ENCODE measurements around the gene BMP4. TPM values are rescaled to one million over a fixed set of nuclear protein-coding genes. Genes with fewer than 3 reads are reported as not detected.
"Not testable (repeated sequence)": the region's sequence is repeated elsewhere in the genome, so short reads cannot be mapped to it uniquely, and the experiment has no call there.

The BMP4 gene
- total RNA-seq: not detected

DNA sequence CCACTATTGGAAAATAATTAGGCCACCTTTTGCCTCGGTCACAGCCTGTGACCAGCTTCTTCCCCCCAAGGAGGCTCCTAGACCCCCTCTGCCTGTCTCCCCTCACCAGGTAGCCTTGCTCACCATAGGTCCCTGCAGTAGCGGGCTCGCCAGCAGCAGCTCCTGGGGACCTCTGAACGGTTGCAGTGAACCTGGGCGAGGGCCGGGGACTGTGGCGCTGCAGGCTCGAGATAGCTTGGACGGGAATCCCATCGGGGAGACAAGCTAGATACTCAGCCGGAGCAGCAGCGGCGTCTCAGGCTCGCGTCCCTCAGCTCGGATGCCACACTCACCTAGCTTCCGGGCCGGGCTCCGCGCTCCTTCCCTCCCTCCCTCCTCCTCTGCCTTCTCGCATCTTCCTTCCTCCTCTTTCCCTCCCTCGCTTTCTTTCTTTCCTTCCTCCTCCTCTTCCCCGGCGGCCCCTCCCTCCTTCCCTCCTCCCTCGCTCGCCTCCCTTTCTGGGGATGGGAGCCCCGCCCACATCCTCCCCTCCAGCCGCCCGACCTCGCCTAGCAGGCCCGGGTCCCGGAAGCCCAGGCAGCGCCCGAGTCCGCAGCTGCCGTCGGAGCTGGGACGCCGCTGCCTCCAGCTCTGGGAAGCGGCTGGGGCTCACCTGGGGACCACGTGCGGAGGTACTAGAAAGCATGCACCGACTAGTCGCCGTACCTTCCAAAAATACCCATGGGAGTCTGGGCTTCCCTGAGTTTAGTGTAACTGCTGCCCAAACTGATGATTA is at the start of gene BMP4:
TSS of gene BMP4 (minus strand) at position 399 of the 775 bp plus-strand sequence. CDS start 4,603 bp downstream, outside the sequence.
- intact Hi-C loops (cut with DNase I, micrococcal nuclease): no loop called here
- no peak within 1 kb of the TSS for H3K27ac Mint-ChIP-seq
- POLR2A ChIA-PET: no interaction called here

DNA sequence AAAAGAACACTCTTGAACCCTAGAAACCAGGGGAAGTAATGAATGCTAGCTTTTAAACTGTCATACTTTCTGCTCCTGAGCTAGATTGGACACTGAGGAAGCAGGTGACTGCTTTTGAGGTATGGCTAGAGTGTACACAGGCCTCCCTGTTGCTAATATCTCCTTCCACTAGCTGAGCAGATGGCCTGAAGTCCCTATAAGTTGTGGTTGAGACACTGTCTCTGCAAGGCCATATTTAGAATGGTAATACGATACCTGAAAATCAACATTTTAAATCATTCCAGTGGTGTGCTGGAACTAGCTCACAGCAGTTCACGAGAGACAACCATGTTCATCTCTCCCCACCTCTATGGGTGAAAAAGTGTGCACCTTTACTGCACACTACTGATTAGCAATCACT is 46.4 kb upstream of the BMP4 start:
- Mint-ChIP-seq H3K27ac (no peak overlapping the region), H3K4me1 (no peaks in the 10 kb centered on the region), H3K36me3 (ENCODE audit: low read depth) (no peaks in the 10 kb centered on the region), H3K9me3 (ENCODE audit: low read depth) (peaks cover 4% of the 10 kb centered on the region), H3K27me3 (no peaks in the 10 kb centered on the region), H3K4me3 (no peak overlapping the region)
- ChIA-PET CTCF (interaction anchor here (0.6 kb wide), 1 partner anchor 35 kb away, joined by 3 read pairs; no protein-coding TSS in a partner anchor), POLR2A (no interaction called here)
- no peak for DNase-seq
- intact Hi-C loops (cut with DNase I, micrococcal nuclease): no loop called here
- no peak for ATAC-seq

More for the DNA sequence above, at the start of gene BMP4:
- peaks cover 60% of the 10 kb centered on the region for H3K27me3 Mint-ChIP-seq
- H3K9me3 Mint-ChIP-seq (ENCODE audit: low read depth): no peaks in the 10 kb centered on the region
- H3K36me3 Mint-ChIP-seq (ENCODE audit: low read depth): no peaks in the 10 kb centered on the region
- H3K4me3 Mint-ChIP-seq: peak within 1 kb of the TSS; percentile 34
- H3K4me1 Mint-ChIP-seq: peaks cover 35% of the 10 kb centered on the region
- peak; percentile 54 for DNase-seq
- ATAC-seq: peak; percentile 51
- CTCF ChIA-PET: interaction anchor here (0.5 to 2.3 kb wide), 2 partner anchors 10 to 19 kb away, joined by 3 to 5 read pairs; no protein-coding TSS in a partner anchor

DNA sequence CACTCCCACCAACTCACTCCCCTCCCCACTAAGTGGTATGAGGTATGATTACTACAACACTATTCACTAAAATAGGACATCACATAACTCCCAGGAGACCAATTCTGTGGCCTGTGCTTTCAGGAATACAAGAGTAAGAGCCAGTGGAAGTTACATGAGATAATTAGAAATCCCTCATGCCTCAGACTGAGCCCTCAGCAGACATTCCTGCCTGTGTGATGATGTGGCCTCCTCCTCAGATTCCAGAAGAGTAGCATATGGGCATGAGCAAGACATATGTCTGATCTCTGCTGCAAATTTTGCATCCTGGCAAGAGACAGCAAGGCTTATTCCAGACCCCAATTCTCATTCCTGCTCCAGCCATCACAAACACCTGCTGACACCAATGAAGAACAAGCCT is 46.0 kb upstream of the BMP4 start:
- H3K27me3 Mint-ChIP-seq: no peaks in the 10 kb centered on the region

DNA sequence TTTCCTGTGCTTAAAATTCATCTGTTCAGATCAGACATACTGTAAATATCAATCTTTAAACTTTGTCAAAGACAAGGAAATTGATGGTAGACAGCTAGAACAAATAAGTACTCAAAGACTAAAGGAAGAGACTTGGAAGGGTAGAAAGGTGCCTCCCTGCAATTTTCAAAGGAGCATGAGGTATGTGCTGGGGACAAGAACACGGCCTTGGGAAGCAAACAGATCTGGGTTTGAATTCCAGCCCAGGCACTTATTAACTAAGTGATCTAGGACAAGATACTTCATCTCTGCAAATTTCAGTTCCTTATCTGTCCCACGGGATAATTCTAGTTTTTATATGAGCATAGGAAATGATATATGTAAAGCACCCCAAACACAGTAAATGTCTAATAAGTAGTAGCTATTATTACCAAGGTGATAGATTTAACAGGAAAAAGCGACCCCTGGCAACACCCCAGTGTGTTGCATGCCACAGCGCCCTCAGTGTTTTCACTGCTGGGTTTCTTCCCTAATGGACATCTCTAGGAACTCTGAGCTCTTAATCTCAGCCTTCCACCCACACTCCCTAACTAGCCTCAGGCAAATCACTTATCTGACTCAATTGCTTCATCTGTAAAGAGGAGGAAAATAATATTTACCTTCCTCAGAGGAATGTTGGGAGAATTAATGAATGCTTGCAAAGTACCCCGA is 44.7 kb upstream of the BMP4 start:
- H3K4me1 Mint-ChIP-seq: no peaks in the 10 kb centered on the region
- intact Hi-C loops (cut with DNase I, micrococcal nuclease): no loop called here
- CTCF ChIA-PET: no interaction called here
- H3K36me3 Mint-ChIP-seq (ENCODE audit: low read depth): no peaks in the 10 kb centered on the region
- no peak overlapping the region for H3K4me3 Mint-ChIP-seq
- H3K27me3 Mint-ChIP-seq: no peaks in the 10 kb centered on the region
- DNase-seq (no peak), ATAC-seq (no peak)
- peaks cover 4% of the 10 kb centered on the region for H3K9me3 Mint-ChIP-seq (ENCODE audit: low read depth)
- POLR2A ChIA-PET: no interaction called here
- no peak overlapping the region for H3K27ac Mint-ChIP-seq

More for the DNA sequence above, 46.0 kb upstream of the BMP4 start:
- no peak for ATAC-seq
- H3K36me3 Mint-ChIP-seq (ENCODE audit: low read depth): no peaks in the 10 kb centered on the region
- H3K4me3 Mint-ChIP-seq: no peak overlapping the region
- no peak for DNase-seq
- peaks cover 4% of the 10 kb centered on the region for H3K9me3 Mint-ChIP-seq (ENCODE audit: low read depth)
- ChIA-PET CTCF (no interaction called here), POLR2A (no interaction called here)
- no peaks in the 10 kb centered on the region for H3K4me1 Mint-ChIP-seq
- intact Hi-C loops (cut with DNase I, micrococcal nuclease): no loop called here
- H3K27ac Mint-ChIP-seq: no peak overlapping the region

DNA sequence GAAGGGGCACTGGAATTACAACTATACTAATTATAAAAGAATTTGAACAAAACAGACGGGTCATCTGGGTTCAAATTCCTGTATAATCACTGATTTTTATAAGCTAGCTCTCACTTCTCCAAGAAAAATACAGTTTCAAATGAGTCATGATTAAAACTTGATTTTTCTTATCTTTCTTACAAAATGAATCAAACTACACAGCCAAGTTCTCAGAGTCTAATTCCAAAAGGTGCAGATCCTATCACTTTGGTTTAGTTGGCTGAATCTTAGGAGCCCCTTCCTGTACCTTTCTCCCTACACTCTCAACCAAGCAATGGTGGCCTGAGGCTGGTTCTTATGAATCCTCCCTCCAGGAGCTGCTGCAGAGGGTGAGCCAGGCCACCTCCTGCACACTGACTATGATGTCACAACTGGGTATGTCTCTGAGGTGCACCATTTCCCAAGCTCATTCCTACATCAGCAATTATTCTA is 43.8 kb upstream of the BMP4 start:
- no peak for ATAC-seq
- H3K4me1 Mint-ChIP-seq: no peaks in the 10 kb centered on the region
- intact Hi-C loops (cut with DNase I, micrococcal nuclease): no loop called here
- H3K4me3 Mint-ChIP-seq: no peak overlapping the region
- no peaks in the 10 kb centered on the region for H3K27me3 Mint-ChIP-seq
- CTCF ChIA-PET: interaction anchor here (0.6 kb wide), 1 partner anchor 45 kb away, joined by 3 read pairs; no protein-coding TSS in a partner anchor
- no peak overlapping the region for H3K27ac Mint-ChIP-seq
- no peaks in the 10 kb centered on the region for H3K36me3 Mint-ChIP-seq (ENCODE audit: low read depth)
- no peak for DNase-seq
- no peaks in the 10 kb centered on the region for H3K9me3 Mint-ChIP-seq (ENCODE audit: low read depth)
- POLR2A ChIA-PET: no interaction called here

DNA sequence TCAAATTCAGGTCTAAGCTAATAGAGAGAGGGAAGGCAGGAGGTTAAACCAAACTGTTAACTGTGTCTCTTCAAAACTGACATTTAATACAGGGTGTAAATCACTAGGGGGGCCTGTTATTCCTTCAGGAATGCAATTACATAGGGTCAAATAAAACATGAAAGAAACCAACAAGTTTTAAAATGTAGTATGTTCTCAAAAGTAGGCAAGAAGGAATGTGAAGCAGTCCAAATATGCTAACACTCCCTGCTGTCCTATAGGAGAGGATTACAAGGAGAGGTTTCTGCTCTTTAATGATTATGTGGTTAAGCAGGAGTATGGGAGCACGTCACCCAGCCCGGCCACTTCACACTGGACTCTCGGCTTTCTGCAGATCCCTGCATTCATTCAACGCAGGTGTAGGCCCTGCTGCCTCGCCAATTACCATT is 42.5 kb upstream of the BMP4 start:
- intact Hi-C loops (cut with DNase I, micrococcal nuclease): no loop called here
- ChIA-PET CTCF (no interaction called here), POLR2A (no interaction called here)
- Mint-ChIP-seq H3K4me1 (no peaks in the 10 kb centered on the region), H3K36me3 (ENCODE audit: low read depth) (no peaks in the 10 kb centered on the region), H3K9me3 (ENCODE audit: low read depth) (no peaks in the 10 kb centered on the region), H3K27ac (no peak overlapping the region), H3K27me3 (no peaks in the 10 kb centered on the region), H3K4me3 (no peak overlapping the region)
- DNase-seq: no peak
- ATAC-seq: no peak

DNA sequence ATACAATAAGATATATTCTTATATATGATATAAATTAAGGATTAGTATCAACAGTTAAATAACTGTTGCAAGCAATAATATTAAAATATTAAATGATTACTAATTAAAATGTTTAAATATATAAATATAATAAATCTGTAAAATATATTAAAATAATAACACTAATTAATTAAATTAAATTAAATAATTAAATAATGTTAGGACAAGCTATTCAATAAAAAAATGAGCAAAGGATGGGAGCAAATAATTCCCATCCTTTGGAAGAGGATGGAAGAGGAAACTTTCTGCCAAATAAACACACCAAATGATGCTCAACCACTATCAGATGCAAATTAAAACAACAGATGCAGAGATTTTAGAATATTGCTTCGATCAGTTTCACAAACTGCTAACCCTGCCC is 39.4 kb upstream of the BMP4 start:
- POLR2A ChIA-PET: no interaction called here
- no peaks in the 10 kb centered on the region for H3K36me3 Mint-ChIP-seq (ENCODE audit: low read depth)
- H3K27ac Mint-ChIP-seq: no peak overlapping the region
- CTCF ChIA-PET: no interaction called here
- intact Hi-C loops (cut with DNase I, micrococcal nuclease): no loop called here
- H3K4me1 Mint-ChIP-seq: no peaks in the 10 kb centered on the region
- H3K27me3 Mint-ChIP-seq: peaks cover 2% of the 10 kb centered on the region
- ATAC-seq (no peak), DNase-seq (no peak)
- H3K4me3 Mint-ChIP-seq: no peak overlapping the region
- H3K9me3 Mint-ChIP-seq (ENCODE audit: low read depth): no peaks in the 10 kb centered on the region

DNA sequence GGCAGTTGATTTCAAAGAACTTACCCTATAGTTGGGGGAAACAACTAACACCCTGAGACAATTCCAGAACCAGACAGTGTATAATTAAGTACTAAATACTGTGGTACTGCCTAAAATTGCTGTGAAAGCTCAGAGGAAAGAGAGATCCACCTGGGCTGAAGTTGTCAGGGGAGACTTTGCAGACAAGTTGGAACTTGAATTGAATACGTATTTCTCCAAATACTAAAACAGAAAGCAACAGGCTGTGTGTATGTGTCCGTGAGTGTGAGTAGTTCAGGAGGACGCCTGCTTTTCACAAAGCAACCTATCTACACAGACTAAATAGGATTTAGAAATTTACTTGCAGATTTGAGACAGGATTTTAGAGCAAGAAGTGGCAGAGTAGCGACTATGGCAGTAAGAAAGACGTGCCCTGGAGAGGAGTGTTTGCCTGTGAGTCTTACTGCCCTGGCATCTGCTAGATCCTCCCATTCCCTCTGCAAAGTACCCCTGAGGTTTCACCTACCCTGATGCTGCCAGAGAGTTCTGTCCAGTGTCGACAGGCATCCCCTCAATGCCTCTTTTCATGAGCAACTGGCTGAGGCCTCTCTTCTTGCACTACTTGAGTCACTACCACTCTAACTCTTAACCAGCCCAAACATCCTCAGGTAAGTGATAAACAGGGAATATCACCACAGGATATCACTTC is 37.4 kb upstream of the BMP4 start:
- no peak for DNase-seq
- H3K9me3 Mint-ChIP-seq (ENCODE audit: low read depth): no peaks in the 10 kb centered on the region
- no peak for ATAC-seq
- CTCF ChIA-PET: no interaction called here
- no peaks in the 10 kb centered on the region for H3K4me1 Mint-ChIP-seq
- H3K36me3 Mint-ChIP-seq (ENCODE audit: low read depth): no peaks in the 10 kb centered on the region
- H3K27ac Mint-ChIP-seq: no peak overlapping the region
- intact Hi-C loops (cut with DNase I, micrococcal nuclease): no loop called here
- H3K4me3 Mint-ChIP-seq: no peak overlapping the region
- H3K27me3 Mint-ChIP-seq: peaks cover 2% of the 10 kb centered on the region
- POLR2A ChIA-PET: no interaction called here

DNA sequence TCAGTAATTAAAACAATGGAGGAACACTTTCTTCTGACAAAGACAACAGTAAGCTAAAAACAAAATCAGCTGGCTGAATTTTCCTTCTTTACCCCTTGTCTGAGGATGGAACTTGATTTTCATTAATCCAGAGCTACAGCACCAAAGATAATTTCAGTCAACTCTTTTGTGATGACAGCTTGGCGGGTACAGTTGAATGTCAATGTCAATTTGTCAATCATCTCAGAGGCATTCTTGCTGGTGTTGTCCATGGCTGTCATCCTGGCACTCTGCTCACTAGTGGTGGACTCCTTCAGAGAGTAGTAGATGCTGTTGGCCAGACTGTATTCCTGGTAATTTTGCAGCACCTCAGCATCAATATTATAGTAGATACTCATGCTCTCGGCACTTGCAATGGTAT is 34.4 kb upstream of the BMP4 start:
- H3K4me1 Mint-ChIP-seq: no peaks in the 10 kb centered on the region
- ATAC-seq (no peak), DNase-seq (no peak)
- intact Hi-C loops (cut with DNase I, micrococcal nuclease): no loop called here
- no peak overlapping the region for H3K27ac Mint-ChIP-seq
- H3K27me3 Mint-ChIP-seq: peaks cover 2% of the 10 kb centered on the region
- no peak overlapping the region for H3K4me3 Mint-ChIP-seq
- POLR2A ChIA-PET: no interaction called here
- CTCF ChIA-PET: no interaction called here
- H3K36me3 Mint-ChIP-seq (ENCODE audit: low read depth): no peaks in the 10 kb centered on the region
- peaks cover 7% of the 10 kb centered on the region for H3K9me3 Mint-ChIP-seq (ENCODE audit: low read depth)

DNA sequence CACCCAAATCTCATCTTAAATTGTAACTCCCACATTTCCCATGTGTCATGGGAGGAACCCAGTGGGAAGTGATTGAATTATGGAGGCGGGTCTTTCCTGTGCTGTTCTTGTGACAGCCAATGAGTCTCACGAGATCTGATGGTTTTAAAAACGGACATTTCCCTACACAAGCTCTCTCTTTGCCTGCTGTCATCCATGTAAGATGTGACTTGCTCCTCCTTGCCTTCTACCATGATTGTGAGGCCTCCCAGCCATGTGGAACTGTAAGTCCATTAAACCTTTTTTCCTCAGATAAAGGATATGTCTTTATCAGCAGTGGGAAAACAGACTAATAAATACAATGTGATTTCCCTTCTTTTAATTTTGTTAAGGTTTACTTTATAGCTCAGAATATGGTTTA is 30.1 kb upstream of the BMP4 start:
- H3K4me3 Mint-ChIP-seq; ATAC-seq; H3K36me3 Mint-ChIP-seq (ENCODE audit: low read depth); POLR2A ChIA-PET; CTCF ChIA-PET; DNase-seq; H3K27ac Mint-ChIP-seq; H3K27me3 Mint-ChIP-seq; intact Hi-C loops (cut with DNase I, micrococcal nuclease); H3K4me1 Mint-ChIP-seq: not testable (repeated sequence)
- peaks cover 22% of the 10 kb centered on the region for H3K9me3 Mint-ChIP-seq (ENCODE audit: low read depth)

DNA sequence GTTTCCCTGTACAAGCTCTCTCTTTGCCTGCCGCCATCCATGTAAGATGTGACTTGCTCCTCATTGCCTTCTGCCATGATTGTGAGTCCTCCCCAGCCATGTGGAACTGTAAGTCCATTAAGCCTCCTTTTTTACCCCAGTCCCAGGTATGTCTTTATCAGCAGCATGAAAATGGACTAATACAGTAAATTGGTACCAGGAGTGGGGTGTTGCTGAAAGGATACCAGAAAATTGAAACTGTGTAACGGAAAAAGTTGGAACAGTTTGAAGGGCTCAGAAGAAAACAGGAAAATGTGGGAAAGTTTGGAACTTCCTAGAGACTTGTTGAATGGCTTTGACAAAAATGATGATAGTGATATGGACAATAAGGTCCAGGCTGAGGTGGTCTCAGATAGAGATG is 28.3 kb upstream of the BMP4 start:
- H3K36me3 Mint-ChIP-seq (ENCODE audit: low read depth); ATAC-seq; CTCF ChIA-PET; H3K4me1 Mint-ChIP-seq; intact Hi-C loops (cut with DNase I, micrococcal nuclease); H3K27me3 Mint-ChIP-seq; H3K27ac Mint-ChIP-seq; H3K4me3 Mint-ChIP-seq; POLR2A ChIA-PET; DNase-seq: not testable (repeated sequence)
- H3K9me3 Mint-ChIP-seq (ENCODE audit: low read depth): peaks cover 22% of the 10 kb centered on the region

DNA sequence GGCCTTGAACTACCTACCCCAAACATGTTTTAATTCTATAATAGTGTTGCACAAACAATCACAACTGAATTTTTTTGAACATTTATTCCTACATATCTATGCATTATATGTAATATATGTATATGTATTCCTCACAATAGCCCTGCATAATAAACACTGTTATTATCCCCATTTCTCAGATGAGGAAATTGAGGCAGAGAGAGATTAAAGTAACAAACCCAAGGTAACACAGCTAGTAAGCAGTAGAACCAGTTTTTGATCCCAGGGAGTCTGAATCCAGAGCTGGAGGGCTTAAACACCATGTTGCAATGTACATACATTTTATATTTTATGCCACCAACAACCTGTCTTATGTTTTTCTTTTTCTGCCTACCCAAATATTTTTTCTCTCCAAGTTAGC is 26.5 kb upstream of the BMP4 start:
- CTCF ChIA-PET: no interaction called here
- Mint-ChIP-seq H3K9me3 (ENCODE audit: low read depth) (peaks cover 22% of the 10 kb centered on the region), H3K36me3 (ENCODE audit: low read depth) (peaks cover 3% of the 10 kb centered on the region), H3K27me3 (no peaks in the 10 kb centered on the region), H3K4me1 (no peaks in the 10 kb centered on the region), H3K27ac (no peak overlapping the region), H3K4me3 (no peak overlapping the region)
- ATAC-seq (no peak), DNase-seq (no peak)
- POLR2A ChIA-PET: no interaction called here
- intact Hi-C loops (cut with DNase I, micrococcal nuclease): no loop called here

Measured in activated CD4-positive, alpha-beta T cell treated with anti-CD3 and anti-CD28 coated beads for 36 hours (primary cell).